Testis (tissue), 2 donors: Measurements from ENCODE around the gene PGA5.

ENCODE experiments used
- CTCF ChIP-seq, 3 experiments: fragments of 450-650 bp in 2 of 3; fragments of 200-600 bp in 1 of 3; sonication (generic) in 1 of 3; IDR thresholded peaks; one replicate each; pipeline ENCODE4 v1.5.1; 2016 to 2019; ENCODE audit warnings: antibody characterized with exemption in 3 of 3, mild to moderate bottlenecking in 2 of 3, moderate library complexity in 1 of 3
- POLR2A ChIP-seq: fragments of 450-650 bp; IDR thresholded peaks from one replicate; pipeline ENCODE4 v1.6.1; 2017; ENCODE audit warnings: antibody characterized with exemption, mild to moderate bottlenecking, moderate library complexity

- TF ChIP-seq CTCF (IDR thresholded peaks at IDR 0.05) (no peak), POLR2A (no peak)
These were observed 54.0 kb downstream of the PGA5 start, which contains the start of gene VWCE for GRCh38 chr11:61294717-61295595.
